ENCODE data around the gene ARFRP1.
"Not testable (repeated sequence)": the region's sequence is repeated elsewhere in the genome, so short reads cannot be mapped to it uniquely, and the experiment has no call there.

ARFRP1 gene

DNA sequence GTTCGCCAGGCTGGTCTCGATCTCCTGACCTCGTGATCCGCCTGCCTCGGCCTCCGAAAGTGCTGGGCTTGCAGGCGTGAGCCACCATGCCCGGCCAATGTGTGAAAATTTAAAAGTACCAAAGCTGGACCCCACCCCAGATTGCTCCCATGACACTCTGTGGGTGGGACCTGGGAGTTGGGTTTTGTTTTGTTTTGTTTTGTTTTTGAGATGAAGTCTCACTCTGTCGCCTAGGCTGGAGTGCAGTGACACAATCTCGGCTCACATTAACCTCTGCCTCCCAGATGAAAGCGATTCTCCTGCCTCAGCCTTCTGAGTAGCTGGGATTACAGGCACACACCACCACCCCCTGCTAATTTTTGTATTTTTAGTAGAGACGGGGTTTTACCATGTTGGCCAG lies 36.1 kb downstream of the ARFRP1 start:
- H3K27me3 Mint-ChIP-seq, H3K27ac Mint-ChIP-seq: not testable (repeated sequence)

DNA sequence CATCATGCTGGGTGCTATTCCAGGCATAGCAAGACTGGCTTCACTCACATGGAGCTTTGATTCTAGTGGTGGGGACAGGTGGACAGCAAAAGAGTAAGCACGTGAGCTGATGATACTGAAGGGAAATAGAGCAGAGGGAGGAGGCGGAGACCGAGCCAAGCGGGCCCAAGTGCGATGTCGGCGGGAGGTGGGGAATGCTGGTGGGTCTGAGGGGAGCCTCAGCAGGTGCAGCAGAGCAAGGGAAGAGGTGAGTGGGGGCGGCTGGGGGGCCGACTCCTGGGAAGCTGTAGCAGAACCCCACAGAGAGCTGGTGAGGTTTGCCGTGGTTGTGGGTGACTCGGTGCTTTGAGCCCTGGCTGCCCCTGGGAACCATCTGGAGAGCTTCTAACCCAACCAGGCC lies 39.4 kb downstream of the ARFRP1 start:
- Mint-ChIP-seq H3K4me3 (no peak overlapping the region), H3K27me3 (no peaks in the 10 kb centered on the region), H3K36me3 (ENCODE audit: low read depth) (peaks cover 69% of the 10 kb centered on the region), H3K27ac (no peak overlapping the region), H3K4me1 (ENCODE audit: low read depth) (no peaks in the 10 kb centered on the region), H3K9me3 (no peaks in the 10 kb centered on the region)
- no peak for DNase-seq

More for the DNA sequence above, 36.1 kb downstream of the ARFRP1 start:
- not testable (repeated sequence) for DNase-seq; H3K4me1 Mint-ChIP-seq (ENCODE audit: low read depth); H3K4me3 Mint-ChIP-seq; H3K9me3 Mint-ChIP-seq
- peaks cover 71% of the 10 kb centered on the region for H3K36me3 Mint-ChIP-seq (ENCODE audit: low read depth)

DNA sequence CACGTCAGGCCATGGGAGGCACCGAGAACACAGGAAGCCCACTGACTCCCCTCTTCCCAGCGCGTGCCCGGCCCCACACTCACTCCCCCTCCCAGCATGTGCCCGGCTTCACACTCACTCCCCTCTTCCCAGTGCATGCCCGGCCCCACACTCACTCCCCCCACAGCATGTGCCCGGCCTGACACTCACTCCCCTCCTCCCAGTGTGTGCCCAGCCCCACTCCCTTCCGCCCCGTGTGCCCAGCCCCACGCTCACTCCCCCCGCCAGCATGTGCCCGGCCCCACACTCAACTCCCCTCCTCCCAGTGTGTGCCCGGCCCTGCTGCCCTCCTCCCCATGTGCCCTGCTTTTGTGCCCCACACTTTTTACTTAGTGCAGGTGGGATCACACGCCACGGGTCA lies 39.9 kb downstream of the ARFRP1 start:
- Mint-ChIP-seq H3K9me3 (no peaks in the 10 kb centered on the region), H3K4me3 (no peak overlapping the region), H3K4me1 (ENCODE audit: low read depth) (no peaks in the 10 kb centered on the region), H3K27me3 (no peaks in the 10 kb centered on the region), H3K27ac (no peak overlapping the region), H3K36me3 (ENCODE audit: low read depth) (peaks cover 69% of the 10 kb centered on the region)
- no peak for DNase-seq

DNA sequence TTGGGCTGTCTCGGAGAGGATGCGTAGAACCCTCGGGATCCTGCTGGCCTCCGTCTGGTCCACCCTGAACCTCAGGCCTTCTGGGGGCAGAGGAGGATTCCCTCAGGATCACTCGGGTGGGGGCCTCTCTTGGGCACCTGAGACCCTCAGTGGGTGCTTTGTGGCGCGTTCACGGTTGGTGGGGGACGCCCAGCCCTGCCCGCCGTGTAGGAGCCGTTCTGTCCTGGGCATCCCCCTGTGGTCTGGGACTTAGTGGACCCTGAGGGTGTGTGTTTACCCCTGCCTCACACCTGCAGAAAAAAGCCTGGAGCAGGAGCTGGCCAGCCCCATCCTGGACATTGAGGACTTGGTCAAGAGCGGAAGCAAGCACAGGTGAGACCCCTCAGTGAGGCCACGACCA lies 42.1 kb downstream of the ARFRP1 start:
- Mint-ChIP-seq H3K27ac (no peak overlapping the region), H3K9me3 (no peaks in the 10 kb centered on the region), H3K4me3 (no peak overlapping the region)

DNA sequence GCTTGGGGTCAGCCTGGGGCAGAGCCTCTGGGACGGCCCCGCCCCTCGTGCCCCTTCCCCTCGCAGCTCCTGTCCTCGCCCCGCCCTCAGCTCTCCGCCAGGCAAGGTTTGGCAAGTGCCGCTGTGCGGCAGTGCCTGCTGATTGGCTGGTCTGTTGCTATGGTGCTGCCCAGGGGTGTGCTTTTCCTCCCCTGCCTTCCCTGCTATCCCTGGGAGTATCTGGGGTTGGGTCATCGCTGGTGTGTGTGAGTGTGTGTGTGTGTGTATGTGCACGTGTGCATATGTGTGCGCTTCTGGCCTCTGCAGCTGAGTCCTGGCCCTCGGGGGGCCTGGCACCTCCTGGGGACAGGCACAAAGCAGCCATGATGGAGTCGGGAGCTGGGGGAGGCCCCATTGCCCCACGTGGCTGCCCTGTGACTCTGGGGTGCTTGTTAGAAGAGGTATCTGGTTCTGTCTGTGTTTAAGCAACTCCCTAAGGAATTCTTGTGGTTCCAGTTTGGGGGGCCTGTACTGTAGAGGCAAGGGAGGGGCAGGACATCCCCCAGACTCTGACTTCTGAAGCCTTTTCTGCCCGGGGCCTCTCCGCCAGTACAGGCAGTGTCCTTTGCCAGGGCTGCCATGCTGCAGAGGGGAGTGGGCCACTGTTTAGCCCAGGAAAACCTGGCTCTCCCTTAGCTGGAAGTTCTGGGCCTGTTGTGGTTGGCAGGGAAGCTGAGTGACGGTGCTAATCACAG lies 42.7 kb downstream of the ARFRP1 start:
- Mint-ChIP-seq H3K4me3 (no peak overlapping the region), H3K36me3 (ENCODE audit: low read depth) (peaks cover 86% of the 10 kb centered on the region), H3K27me3 (no peaks in the 10 kb centered on the region), H3K9me3 (no peaks in the 10 kb centered on the region), H3K4me1 (ENCODE audit: low read depth) (peaks cover 3% of the 10 kb centered on the region), H3K27ac (no peak overlapping the region)
- DNase-seq = no peak

More for the DNA sequence above, 42.1 kb downstream of the ARFRP1 start:
- Mint-ChIP-seq H3K36me3 (ENCODE audit: low read depth) (peaks cover 84% of the 10 kb centered on the region), H3K27me3 (no peaks in the 10 kb centered on the region), H3K4me1 (ENCODE audit: low read depth) (no peaks in the 10 kb centered on the region)
- no peak for DNase-seq

DNA sequence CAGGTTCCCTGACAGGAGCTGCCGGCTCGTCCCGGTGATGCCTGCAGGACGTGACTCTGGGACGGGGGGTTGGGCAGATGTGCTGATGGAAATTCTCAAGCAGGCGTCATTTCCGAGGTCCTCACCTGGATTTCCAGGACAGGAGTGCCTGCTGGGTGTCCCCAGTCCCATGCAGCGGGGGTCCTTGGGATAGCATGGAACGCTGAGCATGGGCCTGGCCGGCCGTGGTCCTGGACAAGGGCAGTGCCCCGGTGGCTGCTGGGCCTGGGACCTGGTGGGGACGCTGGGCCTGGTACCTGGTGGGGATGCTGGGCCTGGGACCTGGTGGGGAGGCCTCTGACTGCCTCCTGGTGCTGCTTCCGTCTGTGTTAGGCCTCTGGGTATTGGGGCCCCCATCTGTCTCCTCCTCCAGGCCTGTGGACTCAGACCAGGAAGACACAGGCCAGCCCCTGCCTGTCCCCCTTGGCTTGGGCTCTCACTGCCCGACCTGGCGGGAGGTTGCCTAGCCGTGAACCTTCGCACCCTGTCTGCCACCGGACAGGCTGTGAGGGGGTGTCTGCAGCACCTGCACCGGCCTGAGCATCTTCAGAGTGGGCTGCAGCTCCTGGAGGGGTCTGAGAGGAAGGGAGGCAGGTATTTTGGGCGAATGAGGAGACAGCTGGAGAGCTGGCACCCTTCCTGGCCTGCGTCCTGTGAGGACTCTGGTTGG lies 43.5 kb downstream of the ARFRP1 start:
- H3K36me3 Mint-ChIP-seq (ENCODE audit: low read depth) = peaks cover 92% of the 10 kb centered on the region
- H3K27me3 Mint-ChIP-seq = no peaks in the 10 kb centered on the region
- H3K9me3 Mint-ChIP-seq = no peaks in the 10 kb centered on the region
- peaks cover 10% of the 10 kb centered on the region for H3K4me1 Mint-ChIP-seq (ENCODE audit: low read depth)
- H3K4me3 Mint-ChIP-seq = no peak overlapping the region
- no peak overlapping the region for H3K27ac Mint-ChIP-seq
- no peak for DNase-seq

DNA sequence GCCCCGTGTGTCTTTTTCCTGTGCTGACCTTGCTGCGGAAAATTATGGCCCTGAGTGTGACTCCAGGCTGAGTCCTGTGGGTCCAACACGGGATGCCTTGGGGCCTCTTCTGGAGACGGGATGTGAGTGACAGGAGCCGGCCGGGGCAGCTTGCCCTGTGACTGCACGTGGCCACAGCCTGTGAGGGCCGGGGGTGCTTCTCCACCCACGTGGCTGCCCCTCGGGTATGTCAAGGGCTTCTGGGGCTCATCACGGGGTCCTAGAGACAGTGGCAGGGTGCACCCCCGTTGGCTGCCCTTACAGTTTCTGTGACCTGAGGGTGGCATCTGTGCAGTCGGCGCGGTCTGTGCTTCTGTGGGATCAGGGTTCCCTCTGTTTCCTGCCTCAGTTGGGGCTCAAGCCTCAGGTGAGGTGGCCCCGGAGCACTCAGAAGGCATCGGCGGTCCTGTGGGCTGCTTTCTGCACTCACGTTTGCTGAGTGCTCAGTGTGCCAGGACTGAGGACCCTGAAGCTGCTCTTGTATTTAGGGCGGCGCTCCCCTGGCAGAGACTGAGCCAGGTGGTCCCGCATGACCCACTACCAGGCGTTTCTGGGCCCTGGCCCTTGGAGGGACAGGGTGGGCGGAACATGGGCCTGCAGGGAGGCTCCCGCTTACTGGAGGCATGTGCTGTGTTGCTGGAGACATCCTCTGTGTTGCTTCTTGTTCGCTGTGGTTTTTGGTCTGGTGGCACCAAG lies 44.3 kb downstream of the ARFRP1 start:
- no peaks in the 10 kb centered on the region for H3K9me3 Mint-ChIP-seq
- no peak overlapping the region for H3K4me3 Mint-ChIP-seq
- no peak overlapping the region for H3K27ac Mint-ChIP-seq
- DNase-seq = no peak
- peaks cover 92% of the 10 kb centered on the region for H3K36me3 Mint-ChIP-seq (ENCODE audit: low read depth)
- H3K4me1 Mint-ChIP-seq (ENCODE audit: low read depth) = peaks cover 17% of the 10 kb centered on the region
- no peaks in the 10 kb centered on the region for H3K27me3 Mint-ChIP-seq

DNA sequence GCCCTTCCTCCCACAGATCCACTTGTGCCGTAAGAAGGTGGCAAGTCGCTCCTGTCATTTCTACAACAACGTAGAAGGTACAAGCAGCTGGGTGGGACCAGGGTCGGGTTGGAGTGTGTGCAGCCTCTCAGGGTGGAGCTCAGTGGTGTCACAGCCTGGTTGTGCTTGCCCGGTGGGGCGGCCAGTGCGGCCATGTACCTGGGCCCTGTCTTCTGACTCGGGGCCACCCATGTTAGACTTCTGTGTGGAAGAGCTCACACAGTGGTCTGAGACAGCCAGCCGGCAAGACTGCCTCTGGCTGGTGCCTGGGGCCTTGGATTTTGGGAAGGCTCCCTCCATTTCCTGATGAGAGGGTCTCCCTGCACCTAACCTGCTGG lies 45.0 kb downstream of the ARFRP1 start:
- no peak overlapping the region for H3K27ac Mint-ChIP-seq
- H3K4me3 Mint-ChIP-seq = no peak overlapping the region
- no peaks in the 10 kb centered on the region for H3K27me3 Mint-ChIP-seq
- H3K36me3 Mint-ChIP-seq (ENCODE audit: low read depth) = peaks cover 91% of the 10 kb centered on the region
- peaks cover 21% of the 10 kb centered on the region for H3K4me1 Mint-ChIP-seq (ENCODE audit: low read depth)
- no peaks in the 10 kb centered on the region for H3K9me3 Mint-ChIP-seq
- no peak for DNase-seq

DNA sequence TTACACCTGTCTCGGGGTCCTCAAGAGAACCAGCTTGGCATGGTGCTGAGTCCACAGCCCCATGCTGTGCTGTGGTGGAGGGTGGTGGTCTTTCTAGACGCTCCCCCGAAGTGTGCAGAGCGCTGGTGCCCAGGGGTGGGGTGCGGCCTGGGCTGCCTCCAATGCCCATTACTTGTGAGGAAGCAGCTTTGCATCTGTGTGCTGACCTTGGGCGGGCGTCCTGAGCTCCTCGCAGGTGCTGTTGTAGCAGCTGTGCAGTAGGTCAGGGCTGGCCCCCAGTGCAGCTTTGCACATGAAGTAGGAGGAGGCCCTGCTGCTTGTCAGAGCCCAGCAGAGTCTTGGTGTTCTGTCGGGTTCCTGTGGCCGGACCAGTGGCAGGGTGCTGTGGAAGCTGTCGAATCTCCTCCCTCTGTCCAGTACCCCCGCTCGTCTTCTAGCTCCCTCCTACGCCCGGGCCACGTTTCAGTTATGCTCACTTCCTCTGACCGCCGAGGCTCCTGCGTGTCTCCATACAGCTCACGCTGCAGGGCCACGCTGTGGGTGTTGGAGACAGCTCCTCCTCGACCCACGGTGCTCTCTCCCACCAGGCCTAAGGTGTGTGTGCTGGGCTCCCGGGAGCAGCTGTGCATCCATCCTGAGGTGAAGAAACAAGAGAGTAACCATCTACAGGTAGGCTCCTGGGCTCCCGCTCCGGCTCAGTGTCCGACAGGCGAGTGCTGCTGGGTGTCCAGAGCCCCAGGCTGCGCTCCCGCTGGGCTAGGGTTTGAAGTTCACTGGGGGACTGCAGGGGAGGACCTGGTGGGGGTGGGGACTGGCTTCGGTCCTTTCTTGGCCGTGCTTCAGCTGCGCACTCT lies 45.6 kb downstream of the ARFRP1 start:
- H3K27me3 Mint-ChIP-seq = no peaks in the 10 kb centered on the region
- DNase-seq = no peak
- H3K4me1 Mint-ChIP-seq (ENCODE audit: low read depth) = peaks cover 27% of the 10 kb centered on the region
- H3K9me3 Mint-ChIP-seq = no peaks in the 10 kb centered on the region
- H3K27ac Mint-ChIP-seq = no peak overlapping the region
- H3K4me3 Mint-ChIP-seq = no peak overlapping the region
- peaks cover 85% of the 10 kb centered on the region for H3K36me3 Mint-ChIP-seq (ENCODE audit: low read depth)

DNA sequence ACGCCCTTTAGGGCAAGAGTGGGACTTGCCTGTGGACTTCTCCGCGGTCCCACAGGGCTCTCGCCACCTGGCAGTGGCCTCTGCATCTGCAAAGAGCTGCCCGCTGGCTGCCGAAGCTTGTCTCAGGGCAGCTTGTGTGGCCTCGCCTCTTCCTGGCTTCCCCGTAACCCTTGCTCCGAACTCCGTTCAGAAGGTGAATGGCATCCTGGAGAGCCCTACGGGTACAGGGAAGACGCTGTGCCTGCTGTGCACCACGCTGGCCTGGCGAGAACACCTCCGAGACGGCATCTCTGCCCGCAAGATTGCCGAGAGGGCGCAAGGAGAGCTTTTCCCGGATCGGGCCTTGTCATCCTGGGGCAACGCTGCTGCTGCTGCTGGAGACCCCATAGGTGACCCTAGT lies 46.7 kb downstream of the ARFRP1 start:
- DNase-seq = no peak
- peaks cover 30% of the 10 kb centered on the region for H3K4me1 Mint-ChIP-seq (ENCODE audit: low read depth)
- no peak overlapping the region for H3K27ac Mint-ChIP-seq
- peaks cover 79% of the 10 kb centered on the region for H3K36me3 Mint-ChIP-seq (ENCODE audit: low read depth)
- no peak overlapping the region for H3K4me3 Mint-ChIP-seq
- no peaks in the 10 kb centered on the region for H3K9me3 Mint-ChIP-seq
- no peaks in the 10 kb centered on the region for H3K27me3 Mint-ChIP-seq

DNA sequence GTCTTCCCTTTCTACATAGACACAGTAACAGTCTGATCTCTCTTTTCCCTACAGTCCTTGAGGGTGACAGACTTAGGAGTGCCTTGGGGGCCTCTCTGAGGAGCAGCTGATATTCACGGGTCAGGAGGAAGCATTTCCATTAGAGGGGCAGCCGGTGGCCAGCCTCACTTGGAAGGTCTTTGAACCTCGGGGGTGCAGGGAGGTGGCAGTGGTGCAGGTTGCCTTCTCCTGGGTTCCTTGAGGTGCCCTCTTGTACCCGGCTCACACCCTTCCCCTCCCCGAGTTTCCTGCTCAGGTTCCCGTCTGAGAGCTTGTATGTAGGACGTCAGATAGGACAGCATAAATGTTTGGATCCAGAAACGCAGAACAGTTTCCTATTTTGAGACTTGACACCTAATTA lies 47.2 kb downstream of the ARFRP1 start:
- H3K36me3 Mint-ChIP-seq (ENCODE audit: low read depth) = peaks cover 74% of the 10 kb centered on the region

DNA sequence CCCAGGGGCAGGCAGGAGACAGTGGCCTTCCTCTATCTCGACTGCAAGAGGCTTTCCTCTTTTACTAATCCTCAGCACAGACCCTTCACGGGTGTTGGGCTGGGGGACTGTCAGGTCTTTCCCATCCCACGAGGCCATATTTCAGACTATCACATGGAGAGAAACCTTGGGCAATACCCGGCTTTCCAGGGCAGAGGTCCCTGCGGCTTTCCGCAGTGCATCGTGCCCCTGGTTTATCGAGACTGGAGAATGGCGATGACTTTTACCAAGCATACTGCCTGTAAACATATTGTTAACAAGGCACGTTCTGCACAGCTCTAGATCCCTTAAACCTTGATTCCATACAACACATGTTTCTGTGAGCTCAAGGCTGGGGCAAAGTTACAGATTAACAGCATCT lies 47.6 kb downstream of the ARFRP1 start:
- H3K27ac Mint-ChIP-seq, H3K27me3 Mint-ChIP-seq, H3K9me3 Mint-ChIP-seq, DNase-seq: not testable (repeated sequence)
- Mint-ChIP-seq H3K4me1 (ENCODE audit: low read depth) (peaks cover 30% of the 10 kb centered on the region), H3K36me3 (ENCODE audit: low read depth) (peaks cover 69% of the 10 kb centered on the region), H3K4me3 (peak overlapping the region; percentile 97)

More for the DNA sequence above, 47.2 kb downstream of the ARFRP1 start:
- Mint-ChIP-seq H3K9me3 (no peaks in the 10 kb centered on the region), H3K27me3 (no peaks in the 10 kb centered on the region), H3K4me3 (no peak overlapping the region), H3K27ac (no peak overlapping the region), H3K4me1 (ENCODE audit: low read depth) (peaks cover 30% of the 10 kb centered on the region)
- no peak for DNase-seq

DNA sequence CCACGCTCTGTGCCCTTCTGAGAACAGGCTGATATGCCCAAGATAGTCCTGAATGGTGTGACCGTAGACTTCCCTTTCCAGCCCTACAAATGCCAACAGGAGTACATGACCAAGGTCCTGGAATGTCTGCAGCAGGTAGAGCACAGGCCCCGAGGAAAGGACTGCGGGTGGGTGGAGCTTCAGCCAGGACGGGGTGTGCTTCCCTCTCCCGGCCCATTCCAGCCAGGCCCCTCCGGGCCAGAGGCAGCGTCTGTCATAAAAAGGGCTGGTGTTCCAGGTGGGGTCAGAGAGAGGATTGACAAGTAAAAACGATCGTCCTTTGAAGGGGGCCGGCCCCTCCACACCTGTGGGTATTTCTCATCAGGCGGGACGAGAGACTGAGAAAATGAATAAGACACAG lies 48.4 kb downstream of the ARFRP1 start:
- H3K27ac Mint-ChIP-seq = peak overlapping the region; percentile 99
- no peaks in the 10 kb centered on the region for H3K9me3 Mint-ChIP-seq
- peaks cover 36% of the 10 kb centered on the region for H3K4me1 Mint-ChIP-seq (ENCODE audit: low read depth)

DNA sequence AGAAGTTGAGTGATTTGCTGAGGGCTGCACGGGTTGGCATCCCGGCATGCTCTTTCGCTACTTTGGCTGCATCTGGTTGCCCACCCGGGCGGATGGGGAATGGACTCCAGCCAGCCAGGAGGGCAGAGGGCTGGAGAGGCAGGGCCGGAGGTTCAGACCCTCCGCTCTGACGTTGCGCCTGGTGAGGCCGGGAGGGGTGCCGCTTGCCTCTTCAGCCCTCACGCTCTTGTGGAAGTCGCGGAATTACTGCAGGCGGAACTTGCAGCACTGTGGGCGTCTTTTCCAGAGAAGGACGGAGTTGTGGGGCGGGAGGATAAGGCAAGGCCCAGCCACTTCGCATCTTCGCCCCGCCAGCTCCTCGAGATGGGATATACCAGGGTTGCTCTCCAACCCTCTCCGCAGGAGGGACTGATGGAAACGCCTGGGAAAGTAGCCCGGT lies 49.0 kb downstream of the ARFRP1 start:
- Mint-ChIP-seq H3K9me3 (no peaks in the 10 kb centered on the region), H3K27me3 (no peaks in the 10 kb centered on the region), H3K27ac (peak overlapping the region; percentile 99), H3K36me3 (ENCODE audit: low read depth) (peaks cover 58% of the 10 kb centered on the region), H3K4me1 (ENCODE audit: low read depth) (peaks cover 42% of the 10 kb centered on the region), H3K4me3 (peak overlapping the region; percentile 97)
- DNase-seq = no peak

More for the DNA sequence above, 48.4 kb downstream of the ARFRP1 start:
- no peak for DNase-seq
- H3K36me3 Mint-ChIP-seq (ENCODE audit: low read depth) = peaks cover 62% of the 10 kb centered on the region
- H3K27me3 Mint-ChIP-seq = no peaks in the 10 kb centered on the region
- H3K4me3 Mint-ChIP-seq = peak overlapping the region; percentile 97
